ENCODE data around the gene SUPT20H. TPM values are rescaled to one million over a fixed set of nuclear protein-coding genes. Genes with fewer than 3 reads are reported as not detected.

SUPT20H gene
- total and polyA plus RNA-seq, 2 donors (not counting 1 experiment from before 2014, with no cell fraction given) = 43.8 to 93.7 TPM

DNA sequence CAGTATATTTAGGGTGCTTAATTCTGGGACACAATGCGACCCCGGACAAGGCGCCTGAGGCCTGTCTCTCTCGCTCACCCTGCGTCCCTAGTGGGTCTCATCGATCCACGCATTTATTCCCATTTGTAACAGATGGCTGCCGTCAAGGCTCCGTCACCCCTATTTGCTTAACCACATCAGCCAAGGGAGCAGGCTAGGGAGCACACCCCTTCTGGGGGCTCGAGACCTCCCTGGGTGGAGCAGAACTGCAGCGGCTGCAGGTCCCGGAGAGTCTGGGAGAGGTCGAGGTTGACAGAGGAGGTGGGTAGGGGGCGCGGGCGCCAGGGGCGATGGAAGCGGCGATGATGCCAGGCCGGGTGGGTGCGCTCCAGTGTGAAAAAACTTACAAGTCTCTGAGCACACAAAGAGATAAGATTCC lies 60.9 kb downstream of the SUPT20H start:
- Histone ChIP-seq H3K9me3 (ENCODE audit: control extremely low read depth in 1 of 3, control insufficient read depth in 2 of 3, insufficient read depth in 1 of 3, low read length in 2 of 3) (no peaks in the 10 kb centered on the region), H3K9ac (ENCODE audit: low read length) (peak overlapping the region; percentile 81), H3K4me3 (ENCODE audit: control extremely low read depth in 1 of 5, extremely low read depth in 1 of 5, insufficient read depth in 1 of 5, low read depth in 2 of 5, low read length in 4 of 5) (peak overlapping the region; percentile 89 to 100 (median 96)), H3K36me3 (replicated peaks in 1 of 2; ENCODE audit: control extremely low read depth in 1 of 2, control insufficient read depth in 1 of 2, extremely low read depth in 1 of 2, insufficient read depth in 2 of 2, low read length in 1 of 2) (peaks cover 8 to 15% of the 10 kb centered on the region in 2 experiments), H3K27me3 (replicated peaks in 1 of 4; ENCODE audit: control extremely low read depth in 1 of 4, control insufficient read depth in 3 of 4, insufficient read depth in 4 of 4, low read length in 3 of 4) (no peaks in the 10 kb centered on the region), H3K4me2 (replicated peaks; ENCODE audit: low read depth, low read length, poor library complexity, severe bottlenecking) (peak overlapping the region; percentile 95), H3K4me1 (ENCODE audit: control insufficient read depth in 2 of 2, insufficient read depth in 2 of 2, low read length in 2 of 2) (peaks cover 15 to 16% of the 10 kb centered on the region in 2 donors), H2AFZ (ENCODE audit: insufficient read depth, low read depth, low read length, poor library complexity, severe bottlenecking) (peak overlapping the region; percentile 96), H3K79me2 (ENCODE audit: control insufficient read depth, insufficient read depth, low read length) (peaks cover 30% of the 10 kb centered on the region), H4K20me1 (ENCODE audit: control insufficient read depth, insufficient read depth, low read length, poor library complexity, severe bottlenecking) (no peaks in the 10 kb centered on the region), H3K27ac (ENCODE audit: low read length in 2 of 2) (peak overlapping the region; percentile 66 to 97)
- intact Hi-C loops (cut with micrococcal nuclease) = loop anchor here (1.0 to 2.0 kb wide), 3 partner anchors 61 to 1350 kb away; partner anchors contain the start of genes RFXAP, SUPT20H and UFM1
- Mint-ChIP-seq H3K4me3 (peak overlapping the region; percentile 100), H3K9me3 (ENCODE audit: insufficient read depth) (no peaks in the 10 kb centered on the region), H3K4me1 (peaks cover 38% of the 10 kb centered on the region), H3K27me3 (no peaks in the 10 kb centered on the region), H3K27ac (peak overlapping the region; percentile 100)
- POLR2A ChIA-PET = no interaction called here
- WGBS (ENCODE audit: insufficient coverage) = under 1% methylated on average over 21 of the region's 21 CpGs
- CTCF ChIA-PET = interaction anchor here (1.0 to 1.3 kb wide), 3 partner anchors 16 to 1351 kb away, joined by 3 to 4 read pairs (median 3); no protein-coding TSS in a partner anchor
- DNase-seq = no peak
- no peak for ATAC-seq (ENCODE audit: low read depth)
- TF ChIP-seq, protein P1, sequence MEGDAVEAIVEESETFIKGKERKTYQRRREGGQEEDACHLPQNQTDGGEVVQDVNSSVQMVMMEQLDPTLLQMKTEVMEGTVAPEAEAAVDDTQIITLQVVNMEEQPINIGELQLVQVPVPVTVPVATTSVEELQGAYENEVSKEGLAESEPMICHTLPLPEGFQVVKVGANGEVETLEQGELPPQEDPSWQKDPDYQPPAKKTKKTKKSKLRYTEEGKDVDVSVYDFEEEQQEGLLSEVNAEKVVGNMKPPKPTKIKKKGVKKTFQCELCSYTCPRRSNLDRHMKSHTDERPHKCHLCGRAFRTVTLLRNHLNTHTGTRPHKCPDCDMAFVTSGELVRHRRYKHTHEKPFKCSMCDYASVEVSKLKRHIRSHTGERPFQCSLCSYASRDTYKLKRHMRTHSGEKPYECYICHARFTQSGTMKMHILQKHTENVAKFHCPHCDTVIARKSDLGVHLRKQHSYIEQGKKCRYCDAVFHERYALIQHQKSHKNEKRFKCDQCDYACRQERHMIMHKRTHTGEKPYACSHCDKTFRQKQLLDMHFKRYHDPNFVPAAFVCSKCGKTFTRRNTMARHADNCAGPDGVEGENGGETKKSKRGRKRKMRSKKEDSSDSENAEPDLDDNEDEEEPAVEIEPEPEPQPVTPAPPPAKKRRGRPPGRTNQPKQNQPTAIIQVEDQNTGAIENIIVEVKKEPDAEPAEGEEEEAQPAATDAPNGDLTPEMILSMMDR (IDR thresholded peaks at IDR 0.05) = no peak
- TF ChIP-seq EZH2 (IDR thresholded peaks at IDR 0.05; ENCODE audit: borderline replicate concordance, insufficient read depth, low read depth, low read length, poor library complexity, severe bottlenecking) = no peak

DNA sequence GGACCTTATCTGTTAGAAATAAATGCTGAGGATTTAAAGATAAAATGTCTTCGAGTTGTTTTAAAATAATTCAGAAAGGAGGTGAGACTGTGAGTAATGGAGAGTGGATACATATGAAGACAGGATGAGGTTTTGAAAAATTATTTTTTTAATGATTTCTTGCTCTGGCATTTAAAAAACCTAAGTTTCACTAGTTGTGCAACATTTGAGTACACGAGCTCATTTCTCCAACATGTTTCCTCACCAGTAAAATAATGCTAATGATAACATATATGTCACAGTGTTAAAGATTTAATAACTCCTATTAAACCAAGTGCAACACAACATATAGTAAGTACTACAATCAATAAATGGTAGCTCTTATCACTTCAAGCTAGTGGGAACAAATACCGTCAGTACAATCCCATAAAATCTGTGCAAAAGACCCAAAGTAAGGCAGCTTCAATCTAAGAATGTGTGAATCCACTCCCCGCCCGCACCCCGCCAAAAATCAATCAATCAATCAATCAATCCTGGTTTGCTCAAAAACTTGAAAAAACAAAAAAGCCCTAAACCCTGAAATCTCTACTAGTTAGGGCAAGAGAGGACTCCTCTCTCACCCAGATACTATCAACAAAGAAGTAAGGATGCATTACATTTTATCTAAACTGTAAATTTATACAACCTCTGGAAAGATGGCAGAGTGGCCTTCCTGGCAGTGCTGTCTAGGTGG lies 61.6 kb downstream of the SUPT20H start:
- ATAC-seq (ENCODE audit: low read depth) (no peak), DNase-seq (no peak)
- peak overlapping the region; percentile 100 for H3K27ac Mint-ChIP-seq
- Histone ChIP-seq H3K4me2 (replicated peaks; ENCODE audit: low read depth, low read length, poor library complexity, severe bottlenecking) (peak overlapping the region; percentile 95), H4K20me1 (ENCODE audit: control insufficient read depth, insufficient read depth, low read length, poor library complexity, severe bottlenecking) (no peaks in the 10 kb centered on the region), H3K79me2 (ENCODE audit: control insufficient read depth, insufficient read depth, low read length) (peaks cover 30% of the 10 kb centered on the region), H2AFZ (ENCODE audit: insufficient read depth, low read depth, low read length, poor library complexity, severe bottlenecking) (peak overlapping the region; percentile 96), H3K9me3 (ENCODE audit: control extremely low read depth in 1 of 3, control insufficient read depth in 2 of 3, insufficient read depth in 1 of 3, low read length in 2 of 3) (no peaks in the 10 kb centered on the region), H3K4me3 (ENCODE audit: control extremely low read depth in 1 of 5, extremely low read depth in 1 of 5, insufficient read depth in 1 of 5, low read depth in 2 of 5, low read length in 4 of 5) (peak overlapping the region in 4 of 5 experiments; percentile 92 to 100 (median 96)), H3K9ac (ENCODE audit: low read length) (peak overlapping the region; percentile 81), H3K36me3 (replicated peaks in 1 of 2; ENCODE audit: control extremely low read depth in 1 of 2, control insufficient read depth in 1 of 2, extremely low read depth in 1 of 2, insufficient read depth in 2 of 2, low read length in 1 of 2) (peaks cover 7 to 17% of the 10 kb centered on the region in 2 experiments), H3K27ac (ENCODE audit: low read length in 2 of 2) (peak overlapping the region in 1 of 2 donors; percentile 97), H3K4me1 (ENCODE audit: control insufficient read depth in 2 of 2, insufficient read depth in 2 of 2, low read length in 2 of 2) (peaks cover 15 to 16% of the 10 kb centered on the region in 2 donors), H3K27me3 (replicated peaks in 1 of 4; ENCODE audit: control extremely low read depth in 1 of 4, control insufficient read depth in 3 of 4, insufficient read depth in 4 of 4, low read length in 3 of 4) (no peaks in the 10 kb centered on the region)
- ChIA-PET CTCF (interaction anchor here (1.3 kb wide), 1 partner anchor 1351 kb away, joined by 3 read pairs; no protein-coding TSS in a partner anchor), POLR2A (no interaction called here)
- peak overlapping the region; percentile 100 for H3K4me3 Mint-ChIP-seq
- H3K9me3 Mint-ChIP-seq (ENCODE audit: insufficient read depth) = no peaks in the 10 kb centered on the region
- no peaks in the 10 kb centered on the region for H3K27me3 Mint-ChIP-seq
- intact Hi-C loops (cut with micrococcal nuclease) = loop anchor here (2.0 kb wide), 1 partner anchor 1351 kb away; the partner anchor contains the start of gene UFM1
- 100% methylated on average over 1 of the region's 6 CpGs for whole genome bisulfite sequencing (ENCODE audit: insufficient coverage)
- H3K4me1 Mint-ChIP-seq = peaks cover 38% of the 10 kb centered on the region
- TF ChIP-seq, protein P1 (IDR thresholded peaks at IDR 0.05) = no peak
- no peak for TF ChIP-seq EZH2 (IDR thresholded peaks at IDR 0.05; ENCODE audit: borderline replicate concordance, insufficient read depth, low read depth, low read length, poor library complexity, severe bottlenecking)

All from B cell (primary cell).